GM19193 (cell line): ENCODE results near the gene PPP2R5B.

Experiments
- POLR2A ChIP-seq: IDR thresholded peaks from 4 replicates; pipeline ENCODE4 v1.6.1; 2011; ENCODE audit not compliant: insufficient read depth, insufficient read length; ENCODE audit errors: extremely low read depth

Gene PPP2R5B

DNA sequence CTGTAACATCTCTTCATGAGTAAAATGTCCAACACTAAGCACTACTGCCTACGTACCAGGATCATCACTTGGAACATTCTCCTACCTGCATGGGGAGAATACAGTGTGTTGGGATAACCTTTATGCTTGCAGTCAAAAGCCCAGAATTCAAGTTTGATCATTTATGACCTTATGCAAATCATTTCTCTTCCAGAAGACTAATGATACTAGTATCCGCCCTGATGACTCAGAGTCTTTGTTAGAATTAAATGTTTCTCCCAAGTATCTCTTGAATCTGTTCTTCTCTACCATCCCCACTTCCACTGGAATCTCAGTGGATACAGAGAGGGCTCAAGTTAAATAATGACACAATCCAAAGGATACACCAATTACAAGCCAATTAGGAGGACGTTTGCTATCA is 35.0 kb downstream of the PPP2R5B start:
- no peak for TF ChIP-seq POLR2A

DNA sequence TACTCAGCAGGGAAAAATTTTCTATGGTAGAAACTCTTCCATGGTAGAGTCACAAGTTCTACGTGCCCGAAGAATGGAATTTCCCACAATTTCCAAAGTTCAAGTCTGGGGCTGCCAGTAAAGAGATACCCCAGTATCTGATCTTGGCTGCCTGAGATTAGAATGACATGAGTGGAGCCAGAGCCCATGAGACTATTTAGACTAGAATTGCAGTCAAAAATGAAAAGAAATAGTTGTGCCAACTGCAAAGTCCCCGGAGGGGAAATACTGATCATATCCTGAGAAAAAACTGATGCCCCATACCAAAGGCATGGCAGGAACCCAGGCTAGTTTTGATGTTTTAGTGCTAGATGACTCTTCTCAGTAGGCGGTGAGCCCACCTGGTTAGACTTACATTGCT is 36.2 kb downstream of the PPP2R5B start:
- TF ChIP-seq POLR2A, result no peak

DNA sequence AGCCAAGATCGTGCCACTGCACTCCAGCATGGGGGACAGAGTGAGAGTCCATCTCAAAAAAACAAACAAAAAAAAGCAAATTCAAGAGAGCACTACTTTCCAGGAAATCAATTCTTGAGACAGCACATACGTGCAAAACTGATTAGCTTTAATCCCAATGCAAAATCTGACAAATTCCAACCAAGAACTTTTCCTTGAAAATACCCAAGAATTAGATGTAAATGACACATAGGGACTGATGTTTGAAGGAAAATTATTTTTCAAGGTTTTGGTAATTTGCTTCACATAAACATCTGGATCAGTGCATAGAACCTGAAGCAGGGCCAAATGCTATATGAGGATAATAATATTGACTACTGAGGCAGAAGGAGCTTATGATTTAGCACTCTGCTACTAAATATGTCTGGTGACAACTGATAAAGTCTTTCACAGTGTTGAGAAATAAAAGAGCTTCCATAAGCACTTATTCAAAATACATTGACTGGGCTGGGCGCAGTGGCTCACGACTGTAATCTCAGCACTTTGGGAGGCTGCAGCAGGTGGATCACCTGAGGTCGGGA is 38.7 kb downstream of the PPP2R5B start:
- no peak for TF ChIP-seq POLR2A

DNA sequence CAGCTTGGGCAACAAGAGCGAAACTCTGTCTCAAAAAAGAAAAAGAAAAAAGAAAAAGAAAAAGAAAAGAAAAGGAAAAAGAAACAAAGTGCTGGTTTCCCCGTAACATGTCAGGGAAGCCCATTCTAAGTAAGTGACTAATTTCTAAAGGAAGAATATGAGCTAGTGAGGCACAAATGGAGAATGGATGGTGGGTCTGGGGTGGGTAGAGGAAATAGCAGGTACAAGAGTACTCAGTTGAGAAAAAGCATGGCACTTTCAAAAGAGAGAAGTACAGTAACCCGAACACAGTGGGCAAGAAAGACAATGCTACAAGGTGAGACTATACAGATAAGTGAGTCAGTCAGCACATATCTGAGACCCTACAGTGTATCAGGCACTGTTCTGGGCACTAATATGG is 42.9 kb downstream of the PPP2R5B start:
- TF ChIP-seq POLR2A, result no peak

DNA sequence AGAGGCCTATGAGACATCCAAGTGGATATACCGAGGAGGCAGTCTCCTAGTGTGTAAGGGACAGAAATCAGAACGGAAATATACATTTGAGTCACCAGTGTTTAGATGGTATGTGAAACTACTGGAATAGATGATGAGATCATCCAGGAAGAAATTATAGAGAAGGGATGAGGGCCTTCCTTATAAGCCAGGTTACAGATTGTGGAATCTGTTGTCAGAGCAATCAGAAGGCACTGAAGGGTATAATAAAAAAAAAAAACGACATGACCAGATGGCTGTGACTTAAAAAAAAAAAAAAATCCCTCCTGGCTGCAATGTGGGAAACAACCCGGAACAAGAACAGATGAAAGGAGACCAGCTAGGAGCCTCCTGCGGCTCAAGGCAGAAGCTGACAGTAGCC is 44.7 kb downstream of the PPP2R5B start:
- no peak for TF ChIP-seq POLR2A

DNA sequence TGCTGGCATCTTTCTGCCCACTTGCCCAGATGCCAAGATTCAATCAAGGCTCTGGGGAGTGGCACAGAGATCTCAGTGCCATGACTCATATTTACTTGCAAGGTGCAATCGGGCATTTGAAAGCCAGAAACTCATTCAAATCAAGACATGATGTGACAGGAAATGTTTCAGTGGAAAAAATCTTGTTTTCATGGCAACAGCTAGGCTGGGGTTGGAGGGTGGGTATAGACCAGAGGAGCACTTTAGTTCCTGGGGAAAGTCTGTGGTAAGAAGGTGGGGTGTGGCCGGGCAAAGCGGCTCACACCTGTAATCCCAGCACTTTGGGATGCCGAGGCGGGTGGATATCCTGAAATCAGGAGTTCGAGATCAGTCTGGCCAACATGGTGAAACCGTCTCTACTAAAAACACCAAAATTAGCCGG is 46.3 kb downstream of the PPP2R5B start:
- TF ChIP-seq POLR2A, result no peak

DNA sequence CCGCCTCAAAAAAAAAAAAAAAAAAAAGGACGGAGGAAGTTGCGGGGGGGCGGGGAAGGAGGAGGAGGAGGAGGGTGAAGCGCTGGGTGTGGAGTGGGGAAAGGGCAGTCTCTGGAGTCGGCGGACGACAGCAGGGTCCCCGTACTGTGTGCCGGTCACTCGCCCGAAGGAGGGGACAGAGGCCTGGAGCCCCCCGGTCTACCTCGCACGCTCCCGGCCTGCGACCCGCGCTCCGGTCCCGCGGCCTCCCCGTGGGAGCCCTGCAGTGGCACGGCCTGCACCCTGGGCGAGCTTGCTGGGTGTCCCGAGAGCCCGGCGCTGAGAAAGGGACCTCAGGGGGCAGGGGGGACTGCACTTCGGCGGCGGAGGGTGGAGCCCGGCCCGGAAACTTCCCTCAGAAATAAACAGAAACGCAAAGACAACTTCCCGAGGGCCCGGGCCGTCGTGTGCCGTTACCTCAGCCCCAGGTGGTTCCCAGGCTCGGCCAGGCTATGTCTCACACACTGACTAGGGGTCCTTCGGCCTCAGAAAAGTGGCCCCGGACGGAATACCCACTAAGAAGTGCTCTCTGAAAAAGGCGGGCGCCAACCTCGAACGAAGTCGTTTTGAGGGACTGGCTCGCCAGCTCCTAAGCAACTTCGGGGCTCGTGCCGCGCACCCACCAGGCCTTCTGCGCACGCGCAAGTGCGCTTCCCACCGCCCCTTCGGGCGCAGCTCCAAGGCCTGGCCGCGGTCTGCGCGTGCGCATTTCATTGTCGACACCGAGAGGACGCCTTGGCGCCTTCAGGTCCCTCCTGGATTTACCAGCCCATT is 47.1 kb downstream of the PPP2R5B start, which contains the start of gene MAJIN:
Gene MAJIN, minus strand, starts transcription at position 688 of the 813 bp plus-strand sequence. CDS start 12,703 bp downstream, outside the sequence.
- no peak for TF ChIP-seq POLR2A

DNA sequence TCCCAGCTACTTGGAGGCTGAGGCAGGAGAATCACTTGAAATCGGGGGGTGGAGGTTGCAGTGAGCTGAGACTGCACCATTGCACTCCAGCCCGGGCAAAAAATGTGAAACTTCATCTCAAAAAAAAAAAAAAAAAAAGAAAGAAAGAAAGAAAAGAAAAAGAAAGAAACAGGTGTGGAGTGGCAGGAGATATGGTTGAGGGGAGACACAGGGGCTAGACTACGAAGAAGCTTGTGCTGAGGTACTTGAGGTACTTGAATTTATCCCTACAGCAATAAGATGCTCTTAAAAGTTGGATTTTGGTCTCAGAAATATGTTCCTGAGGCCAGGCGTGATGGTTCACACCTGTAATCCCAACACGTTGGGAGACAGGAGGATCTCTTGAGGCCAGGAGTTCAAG is 49.6 kb downstream of the PPP2R5B start:
- TF ChIP-seq POLR2A, result no peak

DNA sequence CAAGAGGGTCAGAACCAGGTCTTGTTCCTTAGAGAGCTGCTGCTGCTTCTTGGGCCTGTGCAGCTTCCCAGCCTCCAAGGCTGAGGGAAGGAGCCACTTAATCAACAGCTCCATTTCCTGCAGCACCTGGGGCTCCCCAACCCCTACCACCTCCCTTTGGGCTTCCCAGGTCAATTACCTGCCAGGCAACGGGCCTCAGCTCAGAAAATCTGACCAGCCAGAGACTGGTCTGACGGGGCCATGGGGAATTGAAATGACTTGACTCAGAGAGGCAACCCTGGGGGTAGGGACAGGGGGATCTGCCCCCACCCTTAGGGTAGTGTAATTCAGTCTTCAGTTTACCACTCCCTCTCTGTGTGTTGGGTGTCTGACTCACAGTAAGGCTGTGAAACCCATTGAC is 52.2 kb downstream of the PPP2R5B start:
- TF ChIP-seq POLR2A, result no peak
